ENCODE data around the gene PPP1R1C.
"Not testable (repeated sequence)": the region's sequence is repeated elsewhere in the genome, so short reads cannot be mapped to it uniquely, and the experiment has no call there.

PPP1R1C gene

DNA sequence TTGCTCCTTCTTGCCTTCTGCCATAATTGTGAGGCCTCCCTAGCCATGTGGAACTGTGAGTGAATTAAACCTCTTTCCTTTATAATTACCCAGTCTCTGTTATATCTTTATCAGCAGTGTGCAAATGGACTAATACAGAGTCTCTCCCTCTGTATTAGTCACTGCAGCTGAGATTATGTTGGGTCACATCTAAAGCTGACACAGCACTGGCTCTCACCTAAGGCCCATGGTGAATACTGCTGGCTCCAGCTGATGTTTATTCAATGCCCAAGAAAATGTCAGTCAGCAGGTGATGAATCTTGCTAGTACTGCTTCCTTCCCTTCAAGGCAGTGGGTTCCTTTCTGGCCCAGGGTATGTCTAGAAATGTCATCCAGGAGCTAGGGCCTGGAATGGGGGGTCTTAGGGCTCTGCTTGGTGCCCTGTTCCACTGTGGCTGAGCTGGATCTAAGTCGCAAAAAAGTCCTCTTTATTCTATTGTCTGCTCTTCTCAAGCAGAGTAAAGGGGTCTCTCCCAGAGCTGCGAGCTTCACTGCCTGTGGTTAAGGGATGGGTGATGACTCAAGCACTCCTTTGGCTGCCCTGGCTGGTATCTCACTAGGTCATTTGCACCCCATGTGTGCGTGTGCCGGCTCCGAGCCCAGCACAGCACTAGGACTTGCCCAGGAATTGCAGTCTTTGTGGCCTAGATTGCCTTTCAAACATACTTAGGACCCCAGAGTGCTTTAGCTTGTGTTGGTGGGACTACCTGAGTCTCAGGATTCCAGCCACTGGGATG lies 29.9 kb downstream of the PPP1R1C start:
- no peak for DNase-seq

DNA sequence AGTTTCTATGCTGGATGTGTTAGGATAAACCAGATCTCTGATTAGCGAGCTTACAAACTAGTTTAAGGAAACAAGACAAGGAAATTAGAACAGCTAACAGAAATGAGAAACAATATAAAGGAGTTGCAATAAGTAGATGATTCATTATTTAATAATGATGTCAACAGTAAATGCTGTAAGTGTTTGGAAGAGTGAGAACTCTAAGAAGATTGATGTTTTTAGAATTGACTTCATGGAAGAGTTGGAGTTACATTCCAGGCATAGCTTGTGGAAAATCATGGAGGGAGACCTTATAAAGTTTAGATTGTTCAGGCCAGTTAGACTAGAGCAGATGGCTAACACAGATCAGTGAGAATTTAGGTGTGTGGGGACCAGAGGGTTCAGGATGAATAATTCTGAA lies 32.6 kb downstream of the PPP1R1C start:
- no peak for DNase-seq

- DNase-seq, result no peak
Measured at GRCh38 chr2:182019731-182020130, 34.1 kb downstream of the PPP1R1C start.

GRCh38 chr2:182020286-182021070 lies 34.8 kb downstream of the PPP1R1C start:
- no peak for DNase-seq

DNA sequence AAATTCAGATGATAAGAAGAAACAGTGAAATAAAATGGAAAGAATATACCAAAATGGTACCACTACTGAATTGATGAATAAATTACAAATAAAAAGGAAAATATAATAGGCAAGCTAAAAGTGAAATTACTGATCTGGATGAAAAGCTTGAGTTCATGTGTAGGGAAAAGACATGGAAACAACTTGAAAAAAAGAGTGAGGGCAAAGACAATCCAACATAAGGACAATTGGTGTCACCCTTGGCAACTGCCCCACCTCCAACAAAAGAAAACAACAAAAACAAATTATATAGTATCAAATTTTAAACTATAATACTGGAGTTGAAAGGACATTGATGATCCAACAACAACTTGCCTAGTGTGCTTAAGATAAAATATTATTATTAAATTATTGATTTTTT lies 37.6 kb downstream of the PPP1R1C start:
- DNase-seq, result no peak

GRCh38 chr2:182030875-182031274 lies 45.2 kb downstream of the PPP1R1C start:
- not testable (repeated sequence) for DNase-seq

DNA sequence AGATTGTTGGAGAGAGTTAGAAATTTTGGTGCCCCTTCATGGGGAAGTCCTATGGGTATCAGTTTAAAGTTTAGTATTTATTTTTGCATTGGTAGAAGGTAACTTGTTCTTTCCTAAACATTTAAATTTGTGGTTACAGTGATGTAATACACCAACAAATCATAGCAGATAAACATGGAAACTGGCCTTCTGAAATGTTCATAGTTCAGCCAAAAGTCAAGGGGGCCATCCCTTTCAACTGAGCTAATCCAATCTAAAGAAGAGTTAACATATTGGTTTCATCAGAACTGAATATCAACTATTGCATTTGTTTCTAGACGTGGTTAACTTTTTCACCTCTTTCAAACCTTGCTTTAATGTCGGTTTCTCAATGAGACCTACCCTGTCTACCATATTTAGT lies 46.3 kb downstream of the PPP1R1C start:
- no peak for DNase-seq

- no peak for DNase-seq
Measured at GRCh38 chr2:182033449-182033848, 47.8 kb downstream of the PPP1R1C start.

GRCh38 chr2:182038576-182038975 lies 52.9 kb downstream of the PPP1R1C start:
- DNase-seq, result no peak

- no peak for DNase-seq
Measured at GRCh38 chr2:182043021-182043420, 57.4 kb downstream of the PPP1R1C start.

DNA sequence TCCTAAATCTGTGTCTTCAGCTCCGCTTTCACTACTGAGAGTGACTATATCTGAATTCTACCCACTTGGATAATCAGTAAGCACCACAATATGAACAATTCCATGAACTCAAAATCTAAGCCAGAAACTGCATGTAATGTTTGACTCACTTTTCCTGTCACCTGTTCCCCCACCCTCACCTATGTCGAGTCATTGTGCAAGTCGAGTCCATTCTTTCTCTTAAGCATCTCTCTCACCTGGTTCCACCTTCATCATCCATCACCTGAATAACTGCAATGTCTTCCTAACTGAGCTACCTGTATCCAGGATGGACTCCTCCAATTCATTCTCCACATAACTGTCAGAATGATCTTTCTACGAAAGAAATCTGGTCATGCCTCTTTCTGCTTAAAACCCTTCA lies 58.2 kb downstream of the PPP1R1C start:
- DNase-seq, result no peak

- DNase-seq, result no peak
Measured at GRCh38 chr2:182047544-182047943, 61.9 kb downstream of the PPP1R1C start.

- no peak for DNase-seq
Measured at GRCh38 chr2:182048088-182048487, 62.4 kb downstream of the PPP1R1C start.

DNA sequence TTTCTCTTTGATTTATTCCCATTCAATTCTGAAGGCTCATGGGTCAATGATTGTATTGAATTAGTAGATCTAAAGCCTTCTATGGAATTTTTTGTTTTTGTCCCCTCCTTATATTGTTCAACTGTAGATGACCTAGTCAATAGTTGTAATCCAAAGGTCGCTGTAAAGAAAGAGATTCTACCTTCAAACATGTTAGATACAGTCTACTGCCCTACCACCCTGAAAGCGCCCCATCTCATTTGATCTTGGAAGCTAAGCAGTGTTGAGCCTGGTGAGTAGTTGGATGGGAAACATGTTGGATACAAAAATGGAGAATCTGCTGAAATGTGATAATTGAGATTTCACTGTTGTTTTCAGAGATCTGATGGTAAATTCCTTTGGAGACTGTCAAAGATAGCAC lies 63.0 kb downstream of the PPP1R1C start:
- no peak for DNase-seq

- DNase-seq, result no peak
Measured at GRCh38 chr2:182049372-182050148, 63.9 kb downstream of the PPP1R1C start.

GRCh38 chr2:182050333-182051135 lies 64.9 kb downstream of the PPP1R1C start:
- DNase-seq, result no peak

DNA sequence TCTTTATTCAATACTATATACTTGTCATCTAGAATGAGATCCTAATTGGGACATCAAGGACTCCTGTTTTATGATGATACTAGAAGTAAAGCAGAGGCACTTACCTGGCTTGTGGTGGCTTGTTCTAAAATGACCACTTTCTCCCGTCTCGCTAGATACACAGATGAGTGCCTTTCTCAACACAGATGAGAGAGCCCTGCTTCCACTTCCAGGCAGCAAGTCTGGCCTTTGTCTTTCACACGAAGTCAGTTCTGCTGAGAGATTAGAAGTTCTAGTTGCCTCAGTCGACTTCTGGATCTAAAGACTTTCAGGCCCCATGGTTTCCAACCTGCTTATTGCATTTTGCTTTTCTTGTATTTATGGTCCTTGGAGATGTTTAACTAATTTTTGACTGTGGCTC lies 70.3 kb downstream of the PPP1R1C start:
- DNase-seq, result no peak

GRCh38 chr2:182057002-182057401 lies 71.3 kb downstream of the PPP1R1C start:
- peak; percentile 8 for DNase-seq

- DNase-seq, result no peak
Measured at GRCh38 chr2:182058056-182058455, 72.4 kb downstream of the PPP1R1C start.

DNA sequence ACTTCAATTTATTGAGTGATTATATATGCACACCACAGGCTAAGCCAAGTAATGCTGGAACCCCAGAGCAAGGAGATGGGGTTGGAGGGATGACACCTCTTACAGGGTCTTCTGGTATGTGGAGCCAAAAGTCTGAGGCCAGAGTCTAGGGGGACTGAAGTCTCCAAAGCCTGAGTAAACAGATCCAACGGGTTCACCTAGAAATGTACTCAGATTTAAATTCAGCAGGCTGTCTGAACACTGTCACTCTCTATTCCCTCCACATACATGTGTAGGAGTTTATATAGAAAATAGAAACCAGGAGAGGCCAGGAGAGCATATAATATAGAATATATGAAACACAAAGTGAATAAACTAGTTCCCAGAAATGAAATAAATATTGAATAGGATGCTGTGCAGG lies 76.1 kb downstream of the PPP1R1C start:
- DNase-seq, result no peak

DNA sequence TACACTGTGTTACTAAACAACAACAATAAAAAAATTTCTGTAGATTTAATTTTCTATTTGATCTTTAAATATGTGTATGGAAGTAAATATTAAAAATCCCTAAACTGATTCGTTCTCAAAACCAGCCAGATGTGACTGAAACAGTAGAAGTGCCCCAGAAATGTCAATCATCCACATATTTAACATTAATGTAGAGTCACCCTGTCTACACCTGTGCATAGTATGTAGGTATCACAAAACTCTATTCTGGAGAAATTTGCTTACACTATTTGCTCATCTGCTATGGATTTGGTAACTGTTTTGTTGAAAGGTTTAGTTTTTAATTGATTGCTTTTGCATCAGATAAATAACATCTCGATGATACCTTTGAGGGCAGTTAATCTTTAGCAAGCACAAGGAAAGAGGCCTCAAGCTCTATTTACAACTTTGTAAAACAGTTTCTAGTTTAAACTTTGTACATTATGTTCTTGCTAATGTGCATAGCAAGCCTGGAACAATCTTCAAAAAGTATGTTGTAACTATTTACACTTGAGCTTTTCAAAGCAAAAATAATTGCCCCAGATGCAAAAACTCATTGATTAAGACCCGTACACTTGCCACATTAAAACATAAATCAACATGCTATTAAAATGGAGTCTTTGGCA lies 76.8 kb downstream of the PPP1R1C start:
- DNase-seq, result no peak

Measured in NCI-H1694 (cell line).